Gastrocnemius medialis (tissue), 4 donors: ENCODE data around the gene LOXL3. TPM values are rescaled to one million over a fixed set of nuclear protein-coding genes. Genes with fewer than 3 reads are reported as not detected.
A peak's percentile ranks its signal among the peaks of the same experiment; 100 is the strongest.

Experiments used
- ATAC-seq, 2 donors: fragments of 150-250 bp; one replicate each; pipeline ENCODE4 v1.9.1; 2016
- DNase-seq, 2 donors: peaks; one replicate each; pipeline ENCODE4 v3.0.0-alpha.2; 2019
- H3K27ac ChIP-seq, 4 donors: fragments of 200-600 bp; sonication (generic); 1 replicate in 1 of 4; 2 replicates in 3 of 4; pipeline ENCODE4 v1.5.1; 2016 to 2018; ENCODE audit warnings: mild to moderate bottlenecking in 2 of 4, moderate library complexity in 1 of 4
- H3K27me3 ChIP-seq, 3 donors: fragments of 200-600 bp; sonication (generic) in 2 of 3; 1 replicate in 1 of 3; 2 replicates in 2 of 3; pipeline versions ENCODE4 v1.5.1 to v1.6.0; 2016 to 2019; ENCODE audit warnings: mild to moderate bottlenecking in 1 of 3, moderate library complexity in 1 of 3
- H3K36me3 ChIP-seq, 2 donors: fragments of 200-600 bp; sonication (generic) in 1 of 2; one replicate each; pipeline ENCODE4 v1.5.1; 2017 to 2018
- H3K4me1 ChIP-seq, 2 donors: fragments of 200-600 bp; sonication (generic) in 1 of 2; one replicate each; pipeline ENCODE4 v1.5.1; 2016 to 2017; ENCODE audit warnings: mild to moderate bottlenecking in 2 of 2
- H3K4me3 ChIP-seq, 4 donors: fragments of 200-600 bp; sonication (generic) in 3 of 4; 1 replicate in 1 of 4; 2 replicates in 3 of 4; pipeline ENCODE4 v1.5.1; 2016 to 2019; ENCODE audit warnings: mild to moderate bottlenecking in 2 of 4
- H3K9me3 ChIP-seq, 3 donors: fragments of 200-600 bp; sonication (generic) in 2 of 3; 1 replicate in 1 of 3; 2 replicates in 2 of 3; pipeline ENCODE4 v1.5.1; 2016 to 2019
- CTCF ChIP-seq, 5 experiments: fragments of 450-650 bp in 3 of 5; fragments of 200-600 bp in 2 of 5; sonication (generic) in 2 of 5; IDR thresholded peaks in 4 of 5; conservative IDR thresholded peaks in 1 of 5; 1 replicate in 4 of 5; 2 replicates in 1 of 5; pipeline ENCODE4 v1.5.1; 2016 to 2019; ENCODE audit warnings: antibody characterized with exemption in 5 of 5, mild to moderate bottlenecking in 3 of 5, moderate library complexity in 3 of 5
- POLR2A ChIP-seq, 2 donors: fragments of 450-650 bp; IDR thresholded peaks; one replicate each; pipeline ENCODE4 v1.6.1; 2017; ENCODE audit warnings: antibody characterized with exemption in 2 of 2, mild to moderate bottlenecking in 2 of 2, moderate library complexity in 2 of 2
- in situ Hi-C, 4 donors: fragments of 200-750 bp; cut with MboI; loops; one replicate each; pipeline versions ENCODE4 v1.15.0 to v1.8.0; 2017; ENCODE audit warnings: low sequenced_read_pairs in 4 of 4
- intact Hi-C: fragments of 100-400 bp; cut with DNase I; formaldehyde crosslinking; loops from one replicate; pipeline ENCODE4 v1.15.1; 2023; ENCODE audit warnings: low total_unique reads
- total RNA-seq, 4 donors: library from RNA; depleted of rRNA; stranded (reverse); fragments of >200 nt; gene quantifications; one replicate each; pipeline versions ENCODE4 v1.1.0 to v1.2.3, GENCODE V29; 2016

Gene LOXL3
- total RNA-seq, 4 donors from 2014 or later, result 0.65 to 1.3 (median 0.95) TPM

- H3K27ac ChIP-seq, result peak within 1 kb of the TSS; percentile 84 to 94 (median 89)
- TF ChIP-seq CTCF (IDR thresholded peaks at IDR 0.05 in 4 of 5, conservative IDR thresholded peaks at IDR 0.05 in 1 of 5) (no peak), POLR2A (IDR thresholded peaks at IDR 0.05) (peak; percentile 70 to 89)
- H3K36me3 ChIP-seq, result peaks cover 0 to 48% of the 10 kb centered on the region in 2 donors
- peak within 1 kb of the TSS; percentile 80 to 100 (median 93) for H3K4me3 ChIP-seq
- DNase-seq (peak; percentile 98), ATAC-seq (peak; percentile 91 to 94)
- no peaks in the 10 kb centered on the region for H3K27me3 ChIP-seq
- intact Hi-C loops, result loop anchor here (1.0 to 10.0 kb wide), 5 partner anchors 22 to 792 kb away; partner anchors contain the start of genes CCDC142, HK2, INO80B and PCGF1
- H3K4me1 ChIP-seq, result peaks cover 19 to 28% of the 10 kb centered on the region in 2 donors
- in situ Hi-C loops, result loop anchor here in 2 of 4 donors (5.0 to 25.0 kb wide), 2 partner anchors 47 to 1292 kb away; partner anchors contain the start of genes CCDC142 (in 1 of the 2), CCT7 (in 1 of the 2), PRADC1 (in 1 of the 2) and TTC31 (in 1 of the 2)
- H3K9me3 ChIP-seq, result no peaks in the 10 kb centered on the region
These were observed 24.1 kb downstream of the LOXL3 start, which contains the start of the genes AUP1 and HTRA2 for GRCh38 chr2:74529357-74530238. Gene AUP1 (minus strand): TSS chr2:74529706. CDS start chr2:74529629, 77 bp downstream. Gene HTRA2 (plus strand): TSS chr2:74529933. CDS start chr2:74530007, 74 bp downstream.

GRCh38 chr2:74528600-74529356, 25.0 kb downstream of the LOXL3 start:
- peak; percentile 39 to 47 for ATAC-seq
- intact Hi-C loops, result loop anchor here (1.0 to 10.0 kb wide), 5 partner anchors 21 to 791 kb away; partner anchors contain the start of genes CCDC142, HK2, INO80B and PCGF1
- Histone ChIP-seq H3K27ac (peak overlapping the region; percentile 84 to 94 (median 89)), H3K9me3 (no peaks in the 10 kb centered on the region), H3K27me3 (no peaks in the 10 kb centered on the region), H3K4me3 (peak overlapping the region; percentile 80 to 100 (median 93)), H3K36me3 (peaks cover 0 to 48% of the 10 kb centered on the region in 2 donors), H3K4me1 (peaks cover 19 to 28% of the 10 kb centered on the region in 2 donors)
- DNase-seq, result peak in 1 of 2 donors; percentile 40
- TF ChIP-seq CTCF (IDR thresholded peaks at IDR 0.05 in 4 of 5, conservative IDR thresholded peaks at IDR 0.05 in 1 of 5), result no peak
- in situ Hi-C loops, result loop anchor here in 1 of 4 donors (25.0 kb wide), 1 partner anchor 1291 kb away; the partner anchor contains the start of genes CCT7 and PRADC1

- no peaks in the 10 kb centered on the region for H3K27me3 ChIP-seq
- peak overlapping the region in 1 of 4 donors; percentile 7 for H3K4me3 ChIP-seq
- TF ChIP-seq CTCF (IDR thresholded peaks at IDR 0.05 in 4 of 5, conservative IDR thresholded peaks at IDR 0.05 in 1 of 5) (no peak), POLR2A (IDR thresholded peaks at IDR 0.05) (no peak)
- in situ Hi-C loops, result loop anchor here in 1 of 4 donors (25.0 kb wide), 1 partner anchor 1290 kb away; the partner anchor contains the start of genes CCT7 and PRADC1
- ATAC-seq, result no peak
- DNase-seq, result no peak
- no peak overlapping the region for H3K27ac ChIP-seq
- intact Hi-C loops, result loop anchor here (10.0 kb wide), 1 partner anchor 307 kb away; the partner anchor contains the start of gene HK2
- no peaks in the 10 kb centered on the region for H3K9me3 ChIP-seq
- H3K4me1 ChIP-seq, result peaks cover 19 to 28% of the 10 kb centered on the region in 2 donors
- H3K36me3 ChIP-seq, result peaks cover 0 to 43% of the 10 kb centered on the region in 2 donors
These were observed 26.0 kb downstream of the LOXL3 start for GRCh38 chr2:74527741-74528140.

- peaks cover 19 to 28% of the 10 kb centered on the region in 2 donors for H3K4me1 ChIP-seq
- H3K27ac ChIP-seq, result no peak overlapping the region
- ATAC-seq, result no peak
- no peaks in the 10 kb centered on the region for H3K9me3 ChIP-seq
- no peak overlapping the region for H3K4me3 ChIP-seq
- no peak for DNase-seq
- no peak for TF ChIP-seq CTCF (IDR thresholded peaks at IDR 0.05 in 4 of 5, conservative IDR thresholded peaks at IDR 0.05 in 1 of 5)
- TF ChIP-seq POLR2A (IDR thresholded peaks at IDR 0.05), result no peak
- H3K27me3 ChIP-seq, result no peaks in the 10 kb centered on the region
- intact Hi-C loops (loop anchor here (10.0 kb wide), 1 partner anchor 308 kb away; the partner anchor contains the start of gene HK2), in situ Hi-C loops (loop anchor here in 1 of 4 donors (25.0 kb wide), 1 partner anchor 1289 kb away; the partner anchor contains the start of genes CCT7 and PRADC1)
- H3K36me3 ChIP-seq, result peaks cover 0 to 33% of the 10 kb centered on the region in 2 donors
These were observed 27.0 kb downstream of the LOXL3 start for GRCh38 chr2:74526649-74527230.
